Peyer's patch (tissue), 4 donors: ENCODE data around the gene RNF5. TPM values are rescaled to one million over a fixed set of nuclear protein-coding genes. Genes with fewer than 3 reads are reported as not detected.
A peak's percentile ranks its signal among the peaks of the same experiment; 100 is the strongest.

Source experiments
- DNase-seq, 3 donors: peaks; one replicate each; pipeline ENCODE4 v3.0.0-alpha.2; 2017 to 2019
- H3K27ac ChIP-seq, 4 donors: fragments of 200-600 bp; sonication (generic); one replicate each; pipeline ENCODE4 v1.5.1; 2016 to 2019
- H3K27me3 ChIP-seq, 2 donors: fragments of 200-600 bp; sonication (generic); one replicate each; pipeline ENCODE4 v1.5.1; 2019
- H3K36me3 ChIP-seq, 3 donors: fragments of 200-600 bp; sonication (generic); one replicate each; pipeline ENCODE4 v1.5.1; 2016 to 2019
- H3K4me1 ChIP-seq, 4 donors: fragments of 200-600 bp; sonication (generic); one replicate each; pipeline ENCODE4 v1.5.1; 2016 to 2019
- H3K4me3 ChIP-seq, 4 donors: fragments of 200-600 bp; sonication (generic); 1 replicate in 3 of 4; 2 replicates in 1 of 4; pipeline ENCODE4 v1.5.1; 2016 to 2019; ENCODE audit warnings: mild to moderate bottlenecking in 1 of 4
- H3K9me3 ChIP-seq, 4 donors: fragments of 200-600 bp; sonication (generic); one replicate each; pipeline ENCODE4 v1.5.1; 2016 to 2019; ENCODE audit warnings: mild to moderate bottlenecking in 1 of 4
- POLR2A ChIP-seq, 2 donors: fragments of 450-650 bp; IDR thresholded peaks; one replicate each; pipeline ENCODE4 v1.5.1; 2017; ENCODE audit warnings: antibody characterized with exemption in 2 of 2, mild to moderate bottlenecking in 2 of 2, moderate library complexity in 2 of 2
- total RNA-seq, 4 donors: library from RNA; depleted of rRNA; stranded (reverse); fragments of >200 nt; gene quantifications; one replicate each; pipeline ENCODE4 v1.1.0, GENCODE V29; 2016
- TF ChIP-seq, protein P1 (sequence below), 6 experiments: fragments of 450-650 bp in 4 of 6; fragments of 200-600 bp in 2 of 6; sonication (generic) in 1 of 6; IDR thresholded peaks; one replicate each; pipeline ENCODE4 v1.5.1; 2017 to 2019; ENCODE audit warnings: antibody characterized with exemption in 6 of 6, mild to moderate bottlenecking in 3 of 6, moderate library complexity in 1 of 6

Gene RNF5
- total RNA-seq, 4 donors from 2014 or later: 84.2 to 199 (median 115) TPM

DNA sequence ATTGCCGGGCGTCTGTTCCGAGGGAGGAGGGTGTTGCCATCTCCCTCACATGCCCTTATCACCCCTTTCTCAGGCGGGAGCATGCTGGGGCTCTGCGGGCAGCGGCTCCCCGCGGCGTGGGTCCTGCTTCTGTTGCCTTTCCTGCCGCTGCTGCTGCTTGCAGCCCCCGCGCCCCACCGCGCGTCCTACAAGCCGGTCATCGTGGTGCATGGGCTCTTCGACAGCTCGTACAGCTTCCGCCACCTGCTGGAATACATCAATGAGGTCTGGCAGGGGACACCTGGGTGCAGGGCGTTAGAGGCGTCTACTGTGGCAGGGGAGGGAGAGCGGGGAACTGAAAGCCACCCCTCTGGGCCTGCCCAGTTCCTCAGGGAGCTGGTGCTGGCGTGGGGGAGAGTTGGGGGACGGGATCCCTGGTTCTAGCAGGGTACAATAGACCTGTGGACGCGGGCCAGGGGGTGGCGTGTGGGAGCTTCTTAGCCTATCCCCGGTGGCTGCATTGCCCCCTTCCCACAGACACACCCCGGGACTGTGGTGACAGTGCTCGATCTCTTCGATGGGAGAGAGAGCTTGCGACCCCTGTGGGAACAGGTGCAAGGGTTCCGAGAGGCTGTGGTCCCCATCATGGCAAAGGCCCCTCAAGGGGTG lies 23.6 kb upstream of the RNF5 start:
- no peak for TF ChIP-seq POLR2A (IDR thresholded peaks at IDR 0.05)
- TF ChIP-seq, protein P1, sequence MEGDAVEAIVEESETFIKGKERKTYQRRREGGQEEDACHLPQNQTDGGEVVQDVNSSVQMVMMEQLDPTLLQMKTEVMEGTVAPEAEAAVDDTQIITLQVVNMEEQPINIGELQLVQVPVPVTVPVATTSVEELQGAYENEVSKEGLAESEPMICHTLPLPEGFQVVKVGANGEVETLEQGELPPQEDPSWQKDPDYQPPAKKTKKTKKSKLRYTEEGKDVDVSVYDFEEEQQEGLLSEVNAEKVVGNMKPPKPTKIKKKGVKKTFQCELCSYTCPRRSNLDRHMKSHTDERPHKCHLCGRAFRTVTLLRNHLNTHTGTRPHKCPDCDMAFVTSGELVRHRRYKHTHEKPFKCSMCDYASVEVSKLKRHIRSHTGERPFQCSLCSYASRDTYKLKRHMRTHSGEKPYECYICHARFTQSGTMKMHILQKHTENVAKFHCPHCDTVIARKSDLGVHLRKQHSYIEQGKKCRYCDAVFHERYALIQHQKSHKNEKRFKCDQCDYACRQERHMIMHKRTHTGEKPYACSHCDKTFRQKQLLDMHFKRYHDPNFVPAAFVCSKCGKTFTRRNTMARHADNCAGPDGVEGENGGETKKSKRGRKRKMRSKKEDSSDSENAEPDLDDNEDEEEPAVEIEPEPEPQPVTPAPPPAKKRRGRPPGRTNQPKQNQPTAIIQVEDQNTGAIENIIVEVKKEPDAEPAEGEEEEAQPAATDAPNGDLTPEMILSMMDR (IDR thresholded peaks at IDR 0.05): peak; percentile 52 to 84 (median 65)
- peaks cover 0 to 34% (median 0%) of the 10 kb centered on the region in 3 donors for H3K36me3 ChIP-seq
- H3K27ac ChIP-seq: peak overlapping the region; percentile 72 to 85 (median 78)
- H3K4me3 ChIP-seq: peak overlapping the region; percentile 50 to 74 (median 69)
- no peaks in the 10 kb centered on the region for H3K27me3 ChIP-seq
- H3K4me1 ChIP-seq: peaks cover 0 to 30% (median 5%) of the 10 kb centered on the region in 4 donors
- no peaks in the 10 kb centered on the region for H3K9me3 ChIP-seq
- peak; percentile 78 to 90 (median 81) for DNase-seq

DNA sequence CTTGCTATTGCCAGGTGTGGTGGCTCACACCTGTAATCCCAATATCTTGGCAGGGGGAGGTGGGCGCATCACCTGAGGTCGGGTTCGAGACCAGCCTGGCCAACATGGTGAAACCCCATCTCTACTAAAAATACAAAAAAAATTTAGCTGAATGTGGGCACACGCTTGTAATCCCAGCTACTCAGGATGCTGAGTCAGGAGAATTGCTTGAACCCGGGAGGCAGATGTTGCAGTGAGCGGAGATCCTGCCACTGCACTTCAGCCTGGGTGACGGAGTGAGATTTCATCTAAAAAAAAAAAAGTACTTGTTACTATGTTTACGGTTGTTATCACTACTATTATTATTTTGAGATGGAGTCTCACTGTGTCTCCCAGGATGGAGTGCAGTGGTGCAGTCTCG lies 21.3 kb upstream of the RNF5 start:
- H3K4me3 ChIP-seq: no peak overlapping the region
- no peaks in the 10 kb centered on the region for H3K27me3 ChIP-seq
- DNase-seq: no peak
- TF ChIP-seq POLR2A (IDR thresholded peaks at IDR 0.05): no peak
- TF ChIP-seq, protein P1 (IDR thresholded peaks at IDR 0.05): no peak
- H3K36me3 ChIP-seq: peaks cover 0 to 44% (median 0%) of the 10 kb centered on the region in 3 donors
- no peaks in the 10 kb centered on the region for H3K9me3 ChIP-seq
- H3K4me1 ChIP-seq: peaks cover 0 to 27% (median 5%) of the 10 kb centered on the region in 4 donors
- no peak overlapping the region for H3K27ac ChIP-seq

DNA sequence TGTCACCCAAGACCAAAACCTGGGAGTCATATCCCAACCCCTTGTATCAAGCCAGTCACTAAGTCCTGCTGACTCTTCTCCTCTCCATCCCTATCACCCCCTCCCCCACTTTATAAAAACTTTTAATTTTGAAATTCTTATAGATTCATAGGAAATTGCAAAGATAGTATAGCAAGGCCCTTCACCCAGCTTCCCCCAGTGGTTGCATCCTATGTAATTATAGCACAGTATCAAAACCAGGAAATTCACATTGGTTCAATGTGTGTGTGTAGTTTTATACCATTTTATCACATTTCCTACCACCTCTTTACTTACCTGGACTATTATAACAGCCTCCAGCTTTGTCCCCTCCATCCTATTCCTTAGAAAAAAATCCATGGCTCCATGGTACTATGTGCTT lies 20.2 kb upstream of the RNF5 start:
- peaks cover 0 to 51% (median 0%) of the 10 kb centered on the region in 3 donors for H3K36me3 ChIP-seq
- TF ChIP-seq POLR2A (IDR thresholded peaks at IDR 0.05): no peak
- TF ChIP-seq, protein P1 (IDR thresholded peaks at IDR 0.05): no peak
- H3K9me3 ChIP-seq: no peaks in the 10 kb centered on the region
- H3K4me1 ChIP-seq: peaks cover 0 to 15% (median 5%) of the 10 kb centered on the region in 4 donors
- no peak overlapping the region for H3K4me3 ChIP-seq
- H3K27ac ChIP-seq: no peak overlapping the region
- no peak for DNase-seq
- no peaks in the 10 kb centered on the region for H3K27me3 ChIP-seq

DNA sequence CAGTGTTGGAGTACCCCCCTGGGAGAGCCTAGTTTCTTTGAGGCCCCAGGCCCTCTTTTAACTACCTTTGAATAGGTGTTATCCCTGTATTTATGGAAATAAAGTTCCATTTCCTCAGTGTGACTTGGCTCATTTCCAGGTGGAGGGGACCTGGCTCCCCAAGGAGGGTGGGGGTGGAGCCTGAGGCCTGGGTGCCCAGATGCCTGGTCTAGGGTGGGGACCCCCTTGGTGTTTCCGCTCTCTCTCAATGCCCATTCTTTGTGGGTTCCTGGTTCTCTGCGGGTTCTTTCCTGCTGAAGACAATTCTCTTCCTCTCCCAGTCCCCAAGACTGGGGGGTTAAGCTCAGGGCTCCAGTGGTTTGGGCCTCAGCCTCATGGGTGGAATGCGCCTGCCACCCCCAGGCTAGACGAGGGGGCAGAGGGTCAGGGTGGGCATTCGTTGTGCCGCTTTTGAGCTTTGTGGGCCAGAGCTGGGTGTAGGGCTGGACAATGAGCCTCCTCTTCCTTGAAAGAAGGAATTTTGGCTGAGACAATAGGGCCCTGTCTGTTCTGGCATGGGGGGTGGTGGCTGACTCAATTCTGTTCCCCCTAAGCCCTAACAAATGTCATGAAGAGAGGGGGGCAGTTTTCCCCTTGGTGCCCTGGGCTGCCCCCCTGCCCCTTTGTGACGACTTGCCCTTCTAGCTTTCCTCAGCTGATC lies 14.5 kb upstream of the RNF5 start:
- Histone ChIP-seq H3K4me3 (no peak overlapping the region), H3K9me3 (no peaks in the 10 kb centered on the region), H3K27ac (peak overlapping the region in 1 of 4 donors; percentile 13), H3K27me3 (no peaks in the 10 kb centered on the region), H3K4me1 (no peaks in the 10 kb centered on the region), H3K36me3 (peaks cover 0 to 42% (median 0%) of the 10 kb centered on the region in 3 donors)
- TF ChIP-seq POLR2A (IDR thresholded peaks at IDR 0.05): no peak
- TF ChIP-seq, protein P1 (IDR thresholded peaks at IDR 0.05): no peak
- DNase-seq: no peak

DNA sequence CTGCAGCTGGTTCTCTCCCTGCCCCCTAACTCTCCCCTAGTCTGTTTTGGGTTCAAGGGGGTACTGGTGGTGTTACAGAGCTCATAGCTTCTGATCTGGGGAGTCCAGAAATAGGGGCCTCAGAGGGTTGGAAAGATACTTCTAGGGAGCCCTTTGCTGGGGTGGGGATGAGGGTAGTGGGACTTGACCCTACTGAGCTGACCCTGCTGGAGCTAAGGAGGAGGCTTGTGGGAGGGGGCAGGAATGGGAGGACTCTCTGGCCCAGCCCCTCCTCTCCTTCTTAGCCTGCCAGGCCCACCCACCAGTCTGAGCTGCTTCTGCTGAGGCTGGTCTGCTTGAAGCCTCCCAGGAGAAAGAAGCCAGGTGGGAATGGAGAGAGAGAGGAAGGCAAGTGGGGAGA lies 13.9 kb upstream of the RNF5 start, which contains the start of gene EGFL8:
Gene EGFL8 (plus strand): TSS at position 301 of the 400 bp plus-strand sequence. CDS start 1,571 bp downstream, outside the sequence.
- no peak for DNase-seq
- Histone ChIP-seq H3K27me3 (no peaks in the 10 kb centered on the region), H3K4me1 (no peaks in the 10 kb centered on the region), H3K36me3 (peaks cover 0 to 45% (median 0%) of the 10 kb centered on the region in 3 donors), H3K4me3 (no peak within 1 kb of the TSS), H3K27ac (peak within 1 kb of the TSS in 1 of 4 donors; percentile 13), H3K9me3 (no peaks in the 10 kb centered on the region)
- no peak for TF ChIP-seq POLR2A (IDR thresholded peaks at IDR 0.05)
- TF ChIP-seq, protein P1 (IDR thresholded peaks at IDR 0.05): no peak
